Activated naive CD4-positive, alpha-beta T cell treated with anti-CD3 and anti-CD28 coated beads, Interleukin-2, amount 50 U/mL, for 72 hours (primary cell): ENCODE results near the gene KCNMA1. TPM values are rescaled to one million over a fixed set of nuclear protein-coding genes. Genes with fewer than 3 reads are reported as not detected.
A peak's percentile ranks its signal among the peaks of the same experiment; 100 is the strongest.
"Not testable (repeated sequence)": the region's sequence is repeated elsewhere in the genome, so short reads cannot be mapped to it uniquely, and the experiment has no call there.

ENCODE experiments used
- ATAC-seq, 2 donors: fragments of 150-1000 bp; cut with Tn5 transposase; 2 replicates each; pipeline ENCODE4 v1.10.0; 2021; ENCODE audit warnings: mild to moderate bottlenecking in 2 of 2, moderate library complexity in 2 of 2
- DNase-seq, 2 donors: peaks; one replicate each; pipeline ENCODE4 v3.0.0; 2021 to 2022; ENCODE audit warnings: low spot score in 2 of 2
- H3K27ac Mint-ChIP-seq, 2 donors: one replicate each; pipeline ENCODE4 v1.8.0; 2022; ENCODE audit warnings: mild to moderate bottlenecking in 2 of 2, mixed read lengths in 2 of 2
- H3K36me3 Mint-ChIP-seq, 2 donors: one replicate each; pipeline ENCODE4 v1.8.0; 2022; ENCODE audit warnings: mixed read lengths in 2 of 2
- H3K9me3 Mint-ChIP-seq, 2 donors: one replicate each; pipeline ENCODE4 v1.8.0; 2022; ENCODE audit warnings: mixed read lengths in 2 of 2
- total RNA-seq, 2 donors: library from RNA; stranded (reverse); gene quantifications; one replicate each; pipeline ENCODE4 v1.2.3, GENCODE V29; 2022

KCNMA1 gene
- total RNA-seq = not detected

GRCh38 chr10:77637532-77638320, at the start of gene KCNMA1:
TSS of gene KCNMA1 (minus strand) at chr10:77637808.
- DNase-seq = peak in 1 of 2 donors; percentile 18
- ATAC-seq = peak in 1 of 2 donors; percentile 30
- Mint-ChIP-seq H3K27ac (no peak within 1 kb of the TSS), H3K36me3 (peaks cover 0 to 11% of the 10 kb centered on the region in 2 donors), H3K9me3 (no peaks in the 10 kb centered on the region)

GRCh38 chr10:77686650-77687417, 49.2 kb upstream of the KCNMA1 start:
- DNase-seq = no peak
- H3K9me3 Mint-ChIP-seq = no peaks in the 10 kb centered on the region
- ATAC-seq = no peak
- no peaks in the 10 kb centered on the region for H3K36me3 Mint-ChIP-seq
- no peak overlapping the region for H3K27ac Mint-ChIP-seq

- DNase-seq = no peak
- no peak overlapping the region for H3K27ac Mint-ChIP-seq
- no peak for ATAC-seq
- no peaks in the 10 kb centered on the region for H3K36me3 Mint-ChIP-seq
- H3K9me3 Mint-ChIP-seq = no peaks in the 10 kb centered on the region
Measured at GRCh38 chr10:77686096-77686495, 48.5 kb upstream of the KCNMA1 start.

- H3K36me3 Mint-ChIP-seq = no peaks in the 10 kb centered on the region
- ATAC-seq = no peak
Measured at GRCh38 chr10:77685432-77685831, 47.8 kb upstream of the KCNMA1 start.

GRCh38 chr10:77683088-77683432, 45.5 kb upstream of the KCNMA1 start:
- not testable (repeated sequence) for H3K9me3 Mint-ChIP-seq, ATAC-seq, DNase-seq, H3K36me3 Mint-ChIP-seq, H3K27ac Mint-ChIP-seq

More at GRCh38 chr10:77685432-77685831, 47.8 kb upstream of the KCNMA1 start:
- DNase-seq = no peak
- H3K9me3 Mint-ChIP-seq = no peaks in the 10 kb centered on the region
- no peak overlapping the region for H3K27ac Mint-ChIP-seq

GRCh38 chr10:77682393-77683087, 44.9 kb upstream of the KCNMA1 start:
- DNase-seq (no peak), ATAC-seq (no peak)
- Mint-ChIP-seq H3K27ac (no peak overlapping the region), H3K9me3 (no peaks in the 10 kb centered on the region), H3K36me3 (no peaks in the 10 kb centered on the region)

- DNase-seq = no peak
- Mint-ChIP-seq H3K9me3 (no peaks in the 10 kb centered on the region), H3K27ac (no peak overlapping the region), H3K36me3 (no peaks in the 10 kb centered on the region)
- no peak for ATAC-seq
Measured at GRCh38 chr10:77681839-77682238, 44.2 kb upstream of the KCNMA1 start.

GRCh38 chr10:77680811-77681210, 43.2 kb upstream of the KCNMA1 start:
- H3K27ac Mint-ChIP-seq = no peak overlapping the region

GRCh38 chr10:77680065-77680464, 42.5 kb upstream of the KCNMA1 start:
- ATAC-seq (no peak), DNase-seq (no peak)
- H3K36me3 Mint-ChIP-seq = no peaks in the 10 kb centered on the region
- H3K9me3 Mint-ChIP-seq = no peaks in the 10 kb centered on the region
- H3K27ac Mint-ChIP-seq = no peak overlapping the region

More at GRCh38 chr10:77680811-77681210, 43.2 kb upstream of the KCNMA1 start:
- no peak for DNase-seq
- no peak for ATAC-seq
- Mint-ChIP-seq H3K36me3 (no peaks in the 10 kb centered on the region), H3K9me3 (no peaks in the 10 kb centered on the region)

GRCh38 chr10:77679217-77679616, 41.6 kb upstream of the KCNMA1 start:
- no peak overlapping the region for H3K27ac Mint-ChIP-seq
- DNase-seq = no peak
- ATAC-seq = no peak
- no peaks in the 10 kb centered on the region for H3K36me3 Mint-ChIP-seq
- H3K9me3 Mint-ChIP-seq = no peaks in the 10 kb centered on the region

- no peaks in the 10 kb centered on the region for H3K36me3 Mint-ChIP-seq
- no peak for ATAC-seq
- no peak for DNase-seq
Measured at GRCh38 chr10:77678146-77678545, 40.5 kb upstream of the KCNMA1 start.

GRCh38 chr10:77675347-77675746, 37.7 kb upstream of the KCNMA1 start:
- peaks cover 0 to 4% of the 10 kb centered on the region in 2 donors for H3K9me3 Mint-ChIP-seq
- no peaks in the 10 kb centered on the region for H3K36me3 Mint-ChIP-seq
- no peak overlapping the region for H3K27ac Mint-ChIP-seq
- DNase-seq (no peak), ATAC-seq (no peak)

More at GRCh38 chr10:77678146-77678545, 40.5 kb upstream of the KCNMA1 start:
- Mint-ChIP-seq H3K9me3 (peaks cover 0 to 4% of the 10 kb centered on the region in 2 donors), H3K27ac (no peak overlapping the region)

- ATAC-seq (no peak), DNase-seq (no peak)
- H3K27ac Mint-ChIP-seq = no peak overlapping the region
- H3K36me3 Mint-ChIP-seq = no peaks in the 10 kb centered on the region
- H3K9me3 Mint-ChIP-seq = peaks cover 0 to 4% of the 10 kb centered on the region in 2 donors
Measured at GRCh38 chr10:77673515-77674140, 36.0 kb upstream of the KCNMA1 start.

GRCh38 chr10:77673101-77673500, 35.5 kb upstream of the KCNMA1 start:
- Mint-ChIP-seq H3K27ac (no peak overlapping the region), H3K9me3 (peaks cover 0 to 4% of the 10 kb centered on the region in 2 donors), H3K36me3 (no peaks in the 10 kb centered on the region)
- no peak for DNase-seq
- ATAC-seq = no peak

GRCh38 chr10:77671594-77672252, 34.1 kb upstream of the KCNMA1 start:
- Mint-ChIP-seq H3K27ac (no peak overlapping the region), H3K9me3 (peaks cover 0 to 4% of the 10 kb centered on the region in 2 donors), H3K36me3 (no peaks in the 10 kb centered on the region)
- DNase-seq (no peak), ATAC-seq (no peak)

- Mint-ChIP-seq H3K9me3 (peaks cover 0 to 4% of the 10 kb centered on the region in 2 donors), H3K36me3 (no peaks in the 10 kb centered on the region), H3K27ac (peak overlapping the region in 1 of 2 donors; percentile 50)
Measured at GRCh38 chr10:77670817-77671443, 33.3 kb upstream of the KCNMA1 start.

More at GRCh38 chr10:77670817-77671443, 33.3 kb upstream of the KCNMA1 start:
- ATAC-seq (no peak), DNase-seq (no peak)
